ENCODE measurements around the gene DPM2. TPM values are rescaled to one million over a fixed set of nuclear protein-coding genes. Genes with fewer than 3 reads are reported as not detected.

The DPM2 gene
- total RNA-seq, 1 donor from 2014 or later = 32.7 TPM

- H3K27me3 ChIP-seq (ENCODE audit: insufficient read depth, low read length) = no peaks in the 10 kb centered on the region
- TF ChIP-seq EZH2 (IDR thresholded peaks at IDR 0.05; ENCODE audit: insufficient read depth, low read length) = no peak
- TF ChIP-seq CTCF (IDR thresholded peaks at IDR 0.05; ENCODE audit: insufficient read depth, low read depth, low read length) = no peak
- peaks cover 33% of the 10 kb centered on the region for H3K4me1 ChIP-seq (ENCODE audit: insufficient read depth, low read length)
- peaks cover 4% of the 10 kb centered on the region for H3K27me3 Mint-ChIP-seq (ENCODE audit: low read depth, unreplicated experiment)
- no peak overlapping the region for H3K27ac ChIP-seq (ENCODE audit: low read depth, low read length)
- FAIRE-seq = no peak
- H3K4me3 Mint-ChIP-seq (ENCODE audit: unreplicated experiment) = no peak overlapping the region
- H3K4me2 ChIP-seq (ENCODE audit: low read length) = peak overlapping the region; percentile 90
- H4K20me1 ChIP-seq (ENCODE audit: insufficient read depth, low read length) = no peaks in the 10 kb centered on the region
- H3K9me3 Mint-ChIP-seq (ENCODE audit: unreplicated experiment) = no peaks in the 10 kb centered on the region
- H2AFZ ChIP-seq (ENCODE audit: low read depth, low read length) = no peak overlapping the region
- no peaks in the 10 kb centered on the region for H3K9me3 ChIP-seq (ENCODE audit: insufficient read depth, low read depth, low read length)
- peaks cover 3% of the 10 kb centered on the region for H3K36me3 ChIP-seq (ENCODE audit: insufficient read depth, low read length)
- H3K36me3 Mint-ChIP-seq (ENCODE audit: low read depth, unreplicated experiment) = peaks cover 14% of the 10 kb centered on the region
- H3K79me2 ChIP-seq (ENCODE audit: insufficient read depth, low read length) = peaks cover 8% of the 10 kb centered on the region
- no peak overlapping the region for H3K9ac ChIP-seq (ENCODE audit: low read length)
- no peak overlapping the region for H3K4me3 ChIP-seq (ENCODE audit: insufficient read depth, low read depth, low read length)
- peaks cover 15% of the 10 kb centered on the region for H3K4me1 Mint-ChIP-seq (ENCODE audit: low read depth, unreplicated experiment)
- no peak overlapping the region for H3K27ac Mint-ChIP-seq (ENCODE audit: unreplicated experiment)
- DNase-seq (ENCODE audit: low read depth) = no peak
Measured at GRCh38 chr9:127915325-127915752, 22.3 kb downstream of the DPM2 start.

GRCh38 chr9:127913682-127914081 lies 24.0 kb downstream of the DPM2 start:
- H4K20me1 ChIP-seq (ENCODE audit: insufficient read depth, low read length) = no peaks in the 10 kb centered on the region
- H3K9me3 Mint-ChIP-seq (ENCODE audit: unreplicated experiment) = no peaks in the 10 kb centered on the region
- no peak overlapping the region for H2AFZ ChIP-seq (ENCODE audit: low read depth, low read length)
- no peak for TF ChIP-seq EZH2 (IDR thresholded peaks at IDR 0.05; ENCODE audit: insufficient read depth, low read length)
- no peak for TF ChIP-seq CTCF (IDR thresholded peaks at IDR 0.05; ENCODE audit: insufficient read depth, low read depth, low read length)
- H3K27ac ChIP-seq (ENCODE audit: low read depth, low read length) = no peak overlapping the region
- no peak overlapping the region for H3K27ac Mint-ChIP-seq (ENCODE audit: unreplicated experiment)
- H3K4me1 Mint-ChIP-seq (ENCODE audit: low read depth, unreplicated experiment) = peaks cover 7% of the 10 kb centered on the region
- peaks cover 3% of the 10 kb centered on the region for H3K36me3 ChIP-seq (ENCODE audit: insufficient read depth, low read length)
- H3K4me2 ChIP-seq (ENCODE audit: low read length) = no peak overlapping the region
- no peaks in the 10 kb centered on the region for H3K9me3 ChIP-seq (ENCODE audit: insufficient read depth, low read depth, low read length)
- DNase-seq (ENCODE audit: low read depth) (no peak), FAIRE-seq (no peak)
- peaks cover 14% of the 10 kb centered on the region for H3K36me3 Mint-ChIP-seq (ENCODE audit: low read depth, unreplicated experiment)
- peaks cover 21% of the 10 kb centered on the region for H3K4me1 ChIP-seq (ENCODE audit: insufficient read depth, low read length)
- H3K79me2 ChIP-seq (ENCODE audit: insufficient read depth, low read length) = peaks cover 8% of the 10 kb centered on the region
- no peak overlapping the region for H3K4me3 Mint-ChIP-seq (ENCODE audit: unreplicated experiment)
- no peak overlapping the region for H3K4me3 ChIP-seq (ENCODE audit: insufficient read depth, low read depth, low read length)
- H3K9ac ChIP-seq (ENCODE audit: low read length) = no peak overlapping the region
- H3K27me3 Mint-ChIP-seq (ENCODE audit: low read depth, unreplicated experiment) = peaks cover 4% of the 10 kb centered on the region
- H3K27me3 ChIP-seq (ENCODE audit: insufficient read depth, low read length) = no peaks in the 10 kb centered on the region

GRCh38 chr9:127912882-127913281 lies 24.8 kb downstream of the DPM2 start:
- Histone ChIP-seq H3K9me3 (ENCODE audit: insufficient read depth, low read depth, low read length) (no peaks in the 10 kb centered on the region), H3K36me3 (ENCODE audit: insufficient read depth, low read length) (peaks cover 3% of the 10 kb centered on the region), H3K79me2 (ENCODE audit: insufficient read depth, low read length) (peaks cover 8% of the 10 kb centered on the region), H2AFZ (ENCODE audit: low read depth, low read length) (no peak overlapping the region), H3K9ac (ENCODE audit: low read length) (no peak overlapping the region), H3K27me3 (ENCODE audit: insufficient read depth, low read length) (no peaks in the 10 kb centered on the region), H4K20me1 (ENCODE audit: insufficient read depth, low read length) (no peaks in the 10 kb centered on the region), H3K27ac (ENCODE audit: low read depth, low read length) (no peak overlapping the region), H3K4me1 (ENCODE audit: insufficient read depth, low read length) (peaks cover 13% of the 10 kb centered on the region), H3K4me3 (ENCODE audit: insufficient read depth, low read depth, low read length) (no peak overlapping the region), H3K4me2 (ENCODE audit: low read length) (no peak overlapping the region)
- no peaks in the 10 kb centered on the region for H3K4me1 Mint-ChIP-seq (ENCODE audit: low read depth, unreplicated experiment)
- no peaks in the 10 kb centered on the region for H3K9me3 Mint-ChIP-seq (ENCODE audit: unreplicated experiment)
- no peak overlapping the region for H3K4me3 Mint-ChIP-seq (ENCODE audit: unreplicated experiment)
- no peak overlapping the region for H3K27ac Mint-ChIP-seq (ENCODE audit: unreplicated experiment)
- TF ChIP-seq EZH2 (IDR thresholded peaks at IDR 0.05; ENCODE audit: insufficient read depth, low read length) (no peak), CTCF (IDR thresholded peaks at IDR 0.05; ENCODE audit: insufficient read depth, low read depth, low read length) (no peak)
- FAIRE-seq (no peak), DNase-seq (ENCODE audit: low read depth) (no peak)
- H3K27me3 Mint-ChIP-seq (ENCODE audit: low read depth, unreplicated experiment) = peaks cover 4% of the 10 kb centered on the region
- H3K36me3 Mint-ChIP-seq (ENCODE audit: low read depth, unreplicated experiment) = peaks cover 14% of the 10 kb centered on the region
